Parathyroid adenoma (tissue), 2 donors: Measurements from ENCODE around the gene RAB3C.

Source experiments
- H2AFZ ChIP-seq: fragments of 300-600 bp; sonication (generic); one replicate; pipeline ENCODE4 v1.7.0; 2017; ENCODE audit warnings: antibody characterized with exemption, mild to moderate bottlenecking
- H3K27ac ChIP-seq: fragments of 300-600 bp; sonication (generic); one replicate; pipeline ENCODE4 v1.7.0; 2017
- H3K27me3 ChIP-seq: fragments of 300-600 bp; sonication (generic); one replicate; pipeline ENCODE4 v1.7.0; 2017; ENCODE audit warnings: low read length; ENCODE audit not compliant: control insufficient read depth, insufficient read depth
- H3K36me3 ChIP-seq: fragments of 300-600 bp; sonication (generic); one replicate; pipeline ENCODE4 v1.7.0; 2017; ENCODE audit warnings: low read length; ENCODE audit not compliant: control insufficient read depth, insufficient read depth
- H3K4me1 ChIP-seq: fragments of 300-600 bp; sonication (generic); one replicate; pipeline ENCODE4 v1.7.0; 2017; ENCODE audit warnings: control low read depth
- H3K4me2 ChIP-seq: fragments of 300-600 bp; sonication (generic); one replicate; pipeline ENCODE4 v1.7.0; 2017; ENCODE audit warnings: low read length
- H3K4me3 ChIP-seq: fragments of 300-600 bp; sonication (generic); one replicate; pipeline ENCODE4 v1.7.0; 2017; ENCODE audit warnings: low read depth, low read length
- H3K79me2 ChIP-seq: fragments of 300-600 bp; sonication (generic); one replicate; pipeline ENCODE4 v1.7.0; 2017; ENCODE audit warnings: control low read depth
- H3K9ac ChIP-seq: fragments of 300-600 bp; sonication (generic); one replicate; pipeline ENCODE4 v1.7.0; 2017; ENCODE audit warnings: mild to moderate bottlenecking
- H3K9me3 ChIP-seq: fragments of 300-600 bp; sonication (generic); one replicate; pipeline ENCODE4 v1.7.0; 2017; ENCODE audit warnings: low read length; ENCODE audit not compliant: control insufficient read depth
- CTCF ChIP-seq: fragments of 300-600 bp; sonication (generic); IDR thresholded peaks from one replicate; pipeline ENCODE4 v1.7.0; 2017; ENCODE audit warnings: antibody characterized with exemption, mild to moderate bottlenecking
- donor health status: primary hyperparathyroidism.

The RAB3C gene

GRCh38 chr5:58761407-58761806 lies 178.5 kb downstream of the RAB3C start:
- Histone ChIP-seq H3K27ac (no peak overlapping the region), H3K9me3 (no peaks in the 10 kb centered on the region), H3K36me3 (no peaks in the 10 kb centered on the region), H3K9ac (no peak overlapping the region), H3K79me2 (no peaks in the 10 kb centered on the region), H2AFZ (no peak overlapping the region), H3K4me2 (no peak overlapping the region), H3K4me3 (no peak overlapping the region), H3K4me1 (no peaks in the 10 kb centered on the region), H3K27me3 (no peaks in the 10 kb centered on the region)
- no peak for TF ChIP-seq CTCF

GRCh38 chr5:58763390-58763789 lies 180.5 kb downstream of the RAB3C start:
- no peaks in the 10 kb centered on the region for H3K79me2 ChIP-seq
- H3K9me3 ChIP-seq, result no peaks in the 10 kb centered on the region
- no peak for TF ChIP-seq CTCF
- no peak overlapping the region for H3K9ac ChIP-seq
- no peak overlapping the region for H3K27ac ChIP-seq
- H3K4me1 ChIP-seq, result no peaks in the 10 kb centered on the region
- H3K4me2 ChIP-seq, result no peak overlapping the region
- H2AFZ ChIP-seq, result no peak overlapping the region
- no peak overlapping the region for H3K4me3 ChIP-seq
- H3K27me3 ChIP-seq, result no peaks in the 10 kb centered on the region
- no peaks in the 10 kb centered on the region for H3K36me3 ChIP-seq

- H3K27me3 ChIP-seq, result no peaks in the 10 kb centered on the region
- no peak overlapping the region for H3K9ac ChIP-seq
- H3K79me2 ChIP-seq, result no peaks in the 10 kb centered on the region
- no peak for TF ChIP-seq CTCF
- no peak overlapping the region for H3K27ac ChIP-seq
- H3K36me3 ChIP-seq, result no peaks in the 10 kb centered on the region
- H3K4me3 ChIP-seq, result no peak overlapping the region
- H2AFZ ChIP-seq, result no peak overlapping the region
- H3K4me2 ChIP-seq, result no peak overlapping the region
- no peaks in the 10 kb centered on the region for H3K9me3 ChIP-seq
- H3K4me1 ChIP-seq, result no peaks in the 10 kb centered on the region
Observed at GRCh38 chr5:58764199-58764598, 181.3 kb downstream of the RAB3C start.

GRCh38 chr5:58765058-58765457 lies 182.2 kb downstream of the RAB3C start:
- H3K27ac ChIP-seq, result no peak overlapping the region
- no peak overlapping the region for H3K9ac ChIP-seq
- H3K9me3 ChIP-seq, result no peaks in the 10 kb centered on the region
- H3K27me3 ChIP-seq, result no peaks in the 10 kb centered on the region
- no peaks in the 10 kb centered on the region for H3K36me3 ChIP-seq
- H3K79me2 ChIP-seq, result no peaks in the 10 kb centered on the region
- H3K4me3 ChIP-seq, result no peak overlapping the region
- TF ChIP-seq CTCF, result no peak
- no peak overlapping the region for H3K4me2 ChIP-seq
- H2AFZ ChIP-seq, result no peak overlapping the region
- H3K4me1 ChIP-seq, result no peaks in the 10 kb centered on the region

- Histone ChIP-seq H3K4me1 (no peaks in the 10 kb centered on the region), H3K9ac (no peak overlapping the region), H3K27ac (no peak overlapping the region), H3K4me2 (no peak overlapping the region), H3K9me3 (no peaks in the 10 kb centered on the region), H2AFZ (no peak overlapping the region), H3K4me3 (no peak overlapping the region), H3K36me3 (no peaks in the 10 kb centered on the region), H3K79me2 (no peaks in the 10 kb centered on the region), H3K27me3 (no peaks in the 10 kb centered on the region)
- TF ChIP-seq CTCF, result no peak
Observed at GRCh38 chr5:58767104-58767503, 184.2 kb downstream of the RAB3C start.
